ENCODE results near the gene SYNJ1. TPM values are rescaled to one million over a fixed set of nuclear protein-coding genes. Genes with fewer than 3 reads are reported as not detected.

The SYNJ1 gene, protein sequence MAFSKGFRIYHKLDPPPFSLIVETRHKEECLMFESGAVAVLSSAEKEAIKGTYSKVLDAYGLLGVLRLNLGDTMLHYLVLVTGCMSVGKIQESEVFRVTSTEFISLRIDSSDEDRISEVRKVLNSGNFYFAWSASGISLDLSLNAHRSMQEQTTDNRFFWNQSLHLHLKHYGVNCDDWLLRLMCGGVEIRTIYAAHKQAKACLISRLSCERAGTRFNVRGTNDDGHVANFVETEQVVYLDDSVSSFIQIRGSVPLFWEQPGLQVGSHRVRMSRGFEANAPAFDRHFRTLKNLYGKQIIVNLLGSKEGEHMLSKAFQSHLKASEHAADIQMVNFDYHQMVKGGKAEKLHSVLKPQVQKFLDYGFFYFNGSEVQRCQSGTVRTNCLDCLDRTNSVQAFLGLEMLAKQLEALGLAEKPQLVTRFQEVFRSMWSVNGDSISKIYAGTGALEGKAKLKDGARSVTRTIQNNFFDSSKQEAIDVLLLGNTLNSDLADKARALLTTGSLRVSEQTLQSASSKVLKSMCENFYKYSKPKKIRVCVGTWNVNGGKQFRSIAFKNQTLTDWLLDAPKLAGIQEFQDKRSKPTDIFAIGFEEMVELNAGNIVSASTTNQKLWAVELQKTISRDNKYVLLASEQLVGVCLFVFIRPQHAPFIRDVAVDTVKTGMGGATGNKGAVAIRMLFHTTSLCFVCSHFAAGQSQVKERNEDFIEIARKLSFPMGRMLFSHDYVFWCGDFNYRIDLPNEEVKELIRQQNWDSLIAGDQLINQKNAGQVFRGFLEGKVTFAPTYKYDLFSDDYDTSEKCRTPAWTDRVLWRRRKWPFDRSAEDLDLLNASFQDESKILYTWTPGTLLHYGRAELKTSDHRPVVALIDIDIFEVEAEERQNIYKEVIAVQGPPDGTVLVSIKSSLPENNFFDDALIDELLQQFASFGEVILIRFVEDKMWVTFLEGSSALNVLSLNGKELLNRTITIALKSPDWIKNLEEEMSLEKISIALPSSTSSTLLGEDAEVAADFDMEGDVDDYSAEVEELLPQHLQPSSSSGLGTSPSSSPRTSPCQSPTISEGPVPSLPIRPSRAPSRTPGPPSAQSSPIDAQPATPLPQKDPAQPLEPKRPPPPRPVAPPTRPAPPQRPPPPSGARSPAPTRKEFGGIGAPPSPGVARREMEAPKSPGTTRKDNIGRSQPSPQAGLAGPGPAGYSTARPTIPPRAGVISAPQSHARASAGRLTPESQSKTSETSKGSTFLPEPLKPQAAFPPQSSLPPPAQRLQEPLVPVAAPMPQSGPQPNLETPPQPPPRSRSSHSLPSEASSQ (N-terminal part only)
- total RNA-seq (2013) = 12.3 TPM
- 10 to 100 TPM in 1 of 3 donors, 1 to 10 TPM in 2; 4.0 to 16.5 (median 8.1) TPM for polyA plus RNA-seq
- 4.2 and 4.9 TPM in 2 replicates for polyA minus RNA-seq
- 36.7 to 112 (median 52.2) reads per million in 11 experiments for total RNA-seq

DNA sequence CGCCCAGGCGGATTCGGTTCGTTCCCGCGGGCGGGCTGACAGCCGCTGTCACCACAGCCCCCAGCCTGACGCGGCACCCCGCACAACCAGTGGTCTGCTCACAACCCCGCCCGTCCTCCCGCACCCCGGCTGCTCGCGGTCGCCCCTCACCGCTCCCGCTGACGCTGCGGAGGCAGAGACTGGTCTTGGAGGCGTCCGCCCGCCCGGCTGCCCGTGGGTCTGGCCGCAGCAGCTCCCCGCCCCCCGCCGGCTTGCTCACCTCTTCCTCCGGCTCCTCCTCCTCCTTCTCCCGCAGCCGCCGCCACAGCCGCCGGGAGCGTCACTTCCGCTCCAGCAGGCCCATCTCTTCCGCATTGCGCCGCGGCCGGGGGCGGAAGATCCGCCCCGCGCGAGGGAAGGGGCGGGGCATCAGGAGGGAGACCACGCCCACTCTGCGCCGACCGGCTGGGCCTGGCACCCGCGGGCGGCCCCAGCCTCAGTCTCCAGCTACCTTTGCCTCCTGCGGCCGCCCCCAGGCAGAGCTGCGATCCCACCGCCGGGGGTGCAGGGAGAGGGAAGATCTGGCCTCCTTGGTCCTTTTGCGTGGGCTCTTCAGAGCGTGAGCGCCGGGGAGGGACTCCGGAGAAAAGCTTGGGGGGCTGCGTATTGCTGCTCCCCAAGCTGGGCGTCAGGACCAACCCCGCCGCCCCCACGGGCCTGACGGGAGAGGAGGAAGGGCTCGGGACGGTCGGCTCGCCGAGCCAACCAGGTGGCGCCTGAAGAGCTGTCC, at the start of gene SYNJ1:
Gene SYNJ1 (minus strand): TSS at position 327 of the 769 bp plus-strand sequence. CDS start 1,118 bp downstream, outside the sequence.
- H3K9me3 ChIP-seq (replicated peaks in 1 of 2; ENCODE audit: control insufficient read depth in 1 of 2, insufficient read depth in 1 of 2, low read length in 2 of 2) = no peaks in the 10 kb centered on the region
- peaks cover 0 to 2% (median 0%) of the 10 kb centered on the region in 3 donors for H3K27me3 Mint-ChIP-seq (ENCODE audit: low read depth in 3 of 3)
- H4K20me1 ChIP-seq (ENCODE audit: insufficient read depth, low read length) = peaks cover 21% of the 10 kb centered on the region
- peak within 1 kb of the TSS; percentile 88 to 99 (median 97) for H3K4me3 ChIP-seq (replicated peaks in 1 of 3; ENCODE audit: low read depth in 2 of 3, low read length in 3 of 3)
- peak within 1 kb of the TSS; percentile 99 for H3K4me3 Mint-ChIP-seq
- H3K9me3 Mint-ChIP-seq = no peaks in the 10 kb centered on the region
- H2AFZ ChIP-seq (ENCODE audit: insufficient read depth, low read depth, low read length, poor library complexity, severe bottlenecking) = peak within 1 kb of the TSS; percentile 84
- TF ChIP-seq CTCF (IDR thresholded peaks at IDR 0.05) = no peak
- WGBS (ENCODE audit: insufficient coverage) = under 1% methylated on average over 75 of the region's 79 CpGs
- H3K36me3 Mint-ChIP-seq = peaks cover 18 to 31% of the 10 kb centered on the region in 2 donors
- peak within 1 kb of the TSS; percentile 92 to 98 for H3K27ac ChIP-seq (ENCODE audit: low read depth in 1 of 2, low read length in 2 of 2)
- peaks cover 49% of the 10 kb centered on the region for H3K79me2 ChIP-seq (ENCODE audit: insufficient read depth, low read length)
- peaks cover 25 to 27% of the 10 kb centered on the region in 2 donors for H3K4me1 ChIP-seq (ENCODE audit: control insufficient read depth in 1 of 2, insufficient read depth in 2 of 2, low read length in 2 of 2)
- no peaks in the 10 kb centered on the region for H3K27me3 ChIP-seq (ENCODE audit: control insufficient read depth in 2 of 2, insufficient read depth in 2 of 2, low read length in 2 of 2)
- H3K9ac ChIP-seq (ENCODE audit: insufficient read depth, low read length, poor library complexity, severe bottlenecking) = peak within 1 kb of the TSS; percentile 94
- intact Hi-C loops (cut with micrococcal nuclease) = loop anchor here (5.0 kb wide), 2 partner anchors 44 to 914 kb away; partner anchors contain the start of genes PAXBP1 (in 2 of the 2), CRYZL1 (in 1 of the 2) and ITSN1 (in 1 of the 2)
- H3K36me3 ChIP-seq (replicated peaks in 1 of 2; ENCODE audit: control insufficient read depth in 1 of 2, insufficient read depth in 2 of 2, low read length in 2 of 2) = peaks cover 13 to 28% of the 10 kb centered on the region in 2 donors
- peak within 1 kb of the TSS; percentile 80 for H3K4me2 ChIP-seq (replicated peaks; ENCODE audit: extremely low read depth, low read length, poor library complexity, severe bottlenecking)
- peak; percentile 91 to 97 (median 95) for DNase-seq
- peaks cover 40% of the 10 kb centered on the region for H3K4me1 Mint-ChIP-seq
- H3K27ac Mint-ChIP-seq = peak within 1 kb of the TSS; percentile 94 to 99 (median 98)
